H9 (cell line): ENCODE data around the gene SACM1L. TPM values are rescaled to one million over a fixed set of nuclear protein-coding genes. Genes with fewer than 3 reads are reported as not detected.

Experiments
- DNase-seq: peaks from one replicate; pipeline ENCODE4 v3.0.0-alpha.2; 2017
- H2AFZ ChIP-seq: one replicate; pipeline ENCODE4 v1.6.1; 2013; ENCODE audit warnings: mild to moderate bottlenecking, low read length, control low read depth, moderate library complexity
- H2AK5ac ChIP-seq: 2 replicates; pipeline ENCODE4 v1.6.1; 2013; ENCODE audit warnings: low read length, control low read depth, mixed read lengths; ENCODE audit not compliant: insufficient read length
- H2BK120ac ChIP-seq: one replicate; pipeline ENCODE4 v1.6.1; 2013; ENCODE audit warnings: low read depth, mild to moderate bottlenecking, low read length, control low read depth, inconsistent platforms; ENCODE audit not compliant: poor library complexity, severe bottlenecking
- H2BK12ac ChIP-seq: 2 replicates; pipeline ENCODE4 v1.6.1; 2013; ENCODE audit warnings: low read length, control low read depth, mixed read lengths, low read depth; ENCODE audit not compliant: insufficient read length
- H2BK15ac ChIP-seq: 2 replicates; pipeline ENCODE4 v1.6.1; 2013; ENCODE audit warnings: low read depth, low read length, control low read depth
- H2BK20ac ChIP-seq: one replicate; pipeline ENCODE4 v1.6.1; 2013; ENCODE audit warnings: low read depth, mild to moderate bottlenecking, low read length, control low read depth, inconsistent platforms; ENCODE audit not compliant: poor library complexity, severe bottlenecking
- H2BK5ac ChIP-seq: 2 replicates; pipeline ENCODE4 v1.6.1; 2013; ENCODE audit warnings: low read length, control low read depth, mixed read lengths; ENCODE audit not compliant: insufficient read length
- H3K14ac ChIP-seq: 2 replicates; pipeline ENCODE4 v1.6.1; 2013; ENCODE audit warnings: low read length, control low read depth; ENCODE audit not compliant: insufficient read depth
- H3K18ac ChIP-seq: 2 replicates; pipeline ENCODE4 v1.6.1; 2013; ENCODE audit warnings: low read depth, mild to moderate bottlenecking, mixed read lengths, low read length, control low read depth; ENCODE audit not compliant: insufficient read length
- H3K23ac ChIP-seq: 2 replicates; pipeline ENCODE4 v1.6.1; 2013; ENCODE audit warnings: low read length, control low read depth, mixed read lengths, low read depth; ENCODE audit not compliant: insufficient read length
- H3K23me2 ChIP-seq: 2 replicates; pipeline ENCODE4 v1.6.1; 2013; ENCODE audit warnings: low read depth, mild to moderate bottlenecking, mixed read lengths, low read length, control low read depth; ENCODE audit not compliant: insufficient read length, poor library complexity, severe bottlenecking
- H3K27ac ChIP-seq: 2 replicates; pipeline ENCODE4 v1.5.1; 2013; ENCODE audit warnings: low read length, control low read depth, mixed read lengths, low read depth; ENCODE audit not compliant: insufficient read length
- H3K27me3 ChIP-seq: 2 replicates; pipeline ENCODE4 v1.6.1; 2013; ENCODE audit warnings: low read length, control low read depth, inconsistent platforms; ENCODE audit not compliant: insufficient read depth
- H3K4ac ChIP-seq: 2 replicates; pipeline ENCODE4 v1.6.1; 2013; ENCODE audit warnings: low read depth, mild to moderate bottlenecking, control low read depth, inconsistent platforms, low read length, moderate library complexity
- H3K4me1 ChIP-seq: 2 replicates; pipeline ENCODE4 v1.6.1; 2013; ENCODE audit warnings: low read length, control low read depth, inconsistent platforms; ENCODE audit not compliant: insufficient read depth
- H3K4me2 ChIP-seq: 2 replicates; pipeline ENCODE4 v1.6.1; 2013; ENCODE audit warnings: low read length, control low read depth, mixed read lengths; ENCODE audit not compliant: insufficient read length, insufficient read depth
- H3K56ac ChIP-seq: 2 replicates; pipeline ENCODE4 v1.6.1; 2013; ENCODE audit warnings: low read depth, mild to moderate bottlenecking, mixed read lengths, low read length, control low read depth; ENCODE audit not compliant: insufficient read length
- H3K79me1 ChIP-seq: 2 replicates; pipeline ENCODE4 v1.6.1; 2013; ENCODE audit warnings: low read depth, mild to moderate bottlenecking, moderate library complexity, low read length, control low read depth, inconsistent platforms; ENCODE audit not compliant: insufficient read depth, poor library complexity, severe bottlenecking
- H3K79me2 ChIP-seq: 2 replicates; pipeline ENCODE4 v1.6.1; 2013; ENCODE audit warnings: low read length, control low read depth, inconsistent platforms; ENCODE audit not compliant: insufficient read depth
- H3K9ac ChIP-seq: 2 replicates; pipeline ENCODE4 v1.6.1; 2013; ENCODE audit warnings: low read length, control low read depth, mixed read lengths; ENCODE audit not compliant: insufficient read length; ENCODE audit errors: extremely low read depth
- H3K9me3 ChIP-seq: one replicate; pipeline ENCODE4 v1.6.1; 2013; ENCODE audit warnings: low read depth, low read length, inconsistent platforms; ENCODE audit not compliant: control insufficient read depth
- H3T11ph ChIP-seq: one replicate; pipeline ENCODE4 v1.6.1; 2013; ENCODE audit warnings: mild to moderate bottlenecking, low read length, control low read depth, inconsistent platforms
- H4K20me1 ChIP-seq: one replicate; pipeline ENCODE4 v1.6.1; 2013; ENCODE audit not compliant: control insufficient read depth, insufficient read length, insufficient read depth
- H4K5ac ChIP-seq: 2 replicates; pipeline ENCODE4 v1.6.1; 2013; ENCODE audit warnings: low read depth, mild to moderate bottlenecking, mixed read lengths, low read length, control low read depth; ENCODE audit not compliant: insufficient read length
- H4K8ac ChIP-seq: replicated peaks from 2 replicates; pipeline ENCODE4 v1.6.1; 2013; ENCODE audit warnings: low read length, control low read depth, mixed read lengths, low read depth; ENCODE audit not compliant: insufficient read length
- H4K91ac ChIP-seq: 2 replicates; pipeline ENCODE4 v1.6.1; 2013; ENCODE audit warnings: low read depth, mild to moderate bottlenecking, moderate library complexity, mixed read lengths, low read length, control low read depth; ENCODE audit not compliant: insufficient read length
- H3K27ac Mint-ChIP-seq, 3 experiments: 2 replicates in 2 of 3; 3 replicates in 1 of 3; pipeline ENCODE4 v1.8.0; 2020 to 2021; ENCODE audit warnings: mixed read lengths in 3 of 3, mild to moderate bottlenecking in 1 of 3, moderate library complexity in 1 of 3
- H3K27me3 Mint-ChIP-seq: 2 replicates; pipeline ENCODE4 v1.8.0; 2021; ENCODE audit warnings: low read depth, mild to moderate bottlenecking, moderate library complexity, mixed read lengths
- H3K36me3 Mint-ChIP-seq, 3 experiments: 2 replicates in 2 of 3; 3 replicates in 1 of 3; pipeline ENCODE4 v1.8.0; 2020 to 2021; ENCODE audit warnings: low read depth in 3 of 3, mixed read lengths in 3 of 3; ENCODE audit not compliant: insufficient read depth in 1 of 3
- H3K4me1 Mint-ChIP-seq, 2 experiments: 2 replicates each; pipeline ENCODE4 v1.8.0; 2020; ENCODE audit warnings: mixed read lengths in 2 of 2
- H3K4me3 Mint-ChIP-seq, 2 experiments: 2 replicates in 1 of 2; 3 replicates in 1 of 2; pipeline ENCODE4 v1.8.0; 2020 to 2021; ENCODE audit warnings: mild to moderate bottlenecking in 2 of 2, mixed read lengths in 2 of 2, moderate library complexity in 1 of 2
- H3K9me3 Mint-ChIP-seq, 2 experiments: 2 replicates in 1 of 2; 3 replicates in 1 of 2; pipeline ENCODE4 v1.8.0; 2020; ENCODE audit warnings: mild to moderate bottlenecking in 2 of 2, mixed read lengths in 2 of 2, moderate library complexity in 1 of 2
- WGBS: extraction: QIAGEN DNeasy Blood & Tissue Kit; methylation state at CpG from one replicate; pipeline ENCODE4 v1.1.7; 2013; ENCODE audit warnings: missing lambda C conversion rate, low lambda C conversion rate, mixed read lengths; ENCODE audit not compliant: insufficient read length; ENCODE audit errors: extremely low coverage; 5-methylcytosine and 5-hydroxymethylcytosine counted together
- total RNA-seq: library from RNA; stranded (reverse); gene quantifications from 2 replicates; pipeline ENCODE4 v1.2.1, GENCODE V29; 2021
- TF ChIP-seq, protein P1 (sequence below): fragments of 200-600 bp; sonication (generic); conservative IDR thresholded peaks from 3 replicates; pipeline ENCODE4 v1.8.0; 2021; ENCODE audit warnings: antibody characterized with exemption, mild to moderate bottlenecking

The SACM1L gene
- total RNA-seq, 1 experiment from 2014 or later = 52.8 TPM

DNA sequence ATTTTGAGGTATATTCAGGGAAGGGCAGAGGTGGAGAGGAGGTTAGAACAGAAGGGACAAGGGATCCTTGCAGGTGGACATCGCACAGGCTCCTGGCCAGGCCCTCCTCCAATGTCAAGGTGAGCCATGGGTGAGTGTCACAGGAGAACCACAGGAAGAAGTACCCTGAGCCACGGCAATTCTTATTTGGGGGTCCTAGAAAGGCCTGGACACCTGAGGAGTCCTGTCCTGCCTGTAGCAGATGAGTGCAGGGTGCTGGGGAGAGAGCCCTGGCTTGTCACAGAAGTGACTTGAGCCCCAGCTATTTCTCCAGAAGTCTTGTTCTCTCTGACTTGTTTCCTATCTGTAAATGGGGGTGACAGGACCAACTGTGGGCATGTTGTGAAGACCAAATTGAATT is 102.8 kb downstream of the SACM1L start:
- H2BK5ac ChIP-seq = no peak overlapping the region
- peaks cover 8% of the 10 kb centered on the region for H3K23me2 ChIP-seq
- H3K79me1 ChIP-seq = no peaks in the 10 kb centered on the region
- H2AK5ac ChIP-seq = no peak overlapping the region
- no peaks in the 10 kb centered on the region for H3K79me2 ChIP-seq
- H3K27me3 ChIP-seq = peaks cover 23% of the 10 kb centered on the region; the same call in 1 of the 2 replicates
- H3K9me3 ChIP-seq = no peaks in the 10 kb centered on the region
- H2AFZ ChIP-seq = no peak overlapping the region
- H3K27ac ChIP-seq = no peak overlapping the region
- TF ChIP-seq, protein P1, sequence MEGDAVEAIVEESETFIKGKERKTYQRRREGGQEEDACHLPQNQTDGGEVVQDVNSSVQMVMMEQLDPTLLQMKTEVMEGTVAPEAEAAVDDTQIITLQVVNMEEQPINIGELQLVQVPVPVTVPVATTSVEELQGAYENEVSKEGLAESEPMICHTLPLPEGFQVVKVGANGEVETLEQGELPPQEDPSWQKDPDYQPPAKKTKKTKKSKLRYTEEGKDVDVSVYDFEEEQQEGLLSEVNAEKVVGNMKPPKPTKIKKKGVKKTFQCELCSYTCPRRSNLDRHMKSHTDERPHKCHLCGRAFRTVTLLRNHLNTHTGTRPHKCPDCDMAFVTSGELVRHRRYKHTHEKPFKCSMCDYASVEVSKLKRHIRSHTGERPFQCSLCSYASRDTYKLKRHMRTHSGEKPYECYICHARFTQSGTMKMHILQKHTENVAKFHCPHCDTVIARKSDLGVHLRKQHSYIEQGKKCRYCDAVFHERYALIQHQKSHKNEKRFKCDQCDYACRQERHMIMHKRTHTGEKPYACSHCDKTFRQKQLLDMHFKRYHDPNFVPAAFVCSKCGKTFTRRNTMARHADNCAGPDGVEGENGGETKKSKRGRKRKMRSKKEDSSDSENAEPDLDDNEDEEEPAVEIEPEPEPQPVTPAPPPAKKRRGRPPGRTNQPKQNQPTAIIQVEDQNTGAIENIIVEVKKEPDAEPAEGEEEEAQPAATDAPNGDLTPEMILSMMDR = no peak
- H2BK120ac ChIP-seq = no peak overlapping the region
- Mint-ChIP-seq H3K36me3 (peaks cover 0 to 17% (median 2%) of the 10 kb centered on the region in 3 experiments; a peak in 4 of 7 replicates), H3K9me3 (peaks cover 11 to 22% of the 10 kb centered on the region in 2 experiments), H3K27ac (no peak overlapping the region), H3K27me3 (peaks cover 69% of the 10 kb centered on the region), H3K4me3 (no peak overlapping the region), H3K4me1 (peaks cover 10 to 14% of the 10 kb centered on the region in 2 experiments)
- H3K23ac ChIP-seq = no peak overlapping the region
- no peak overlapping the region for H3K18ac ChIP-seq
- no peak overlapping the region for H3K56ac ChIP-seq
- no peak overlapping the region for H4K91ac ChIP-seq
- no peaks in the 10 kb centered on the region for H4K20me1 ChIP-seq
- no peak overlapping the region for H2BK12ac ChIP-seq
- no peak overlapping the region for H3K14ac ChIP-seq
- no peak overlapping the region for H3T11ph ChIP-seq
- no peak overlapping the region for H3K4me2 ChIP-seq
- DNase-seq = no peak
- no peak overlapping the region for H2BK20ac ChIP-seq
- no peak overlapping the region for H4K8ac ChIP-seq
- no peak overlapping the region for H3K4ac ChIP-seq
- H3K4me1 ChIP-seq = no peaks in the 10 kb centered on the region
- WGBS = no CpG with 5 or more reads among the region's 2 CpGs
- no peak overlapping the region for H4K5ac ChIP-seq
- no peak overlapping the region for H3K9ac ChIP-seq
- no peak overlapping the region for H2BK15ac ChIP-seq
